NCI-H128 (cell line): ENCODE results near the gene GPR157.
"Not testable (repeated sequence)": the region's sequence is repeated elsewhere in the genome, so short reads cannot be mapped to it uniquely, and the experiment has no call there.

ENCODE experiments used
- DNase-seq: peaks from one replicate; lab custom pipeline; 2025; ENCODE audit not compliant: unreplicated experiment; lab: John Stamatoyannopoulos, UW

GPR157 gene

DNA sequence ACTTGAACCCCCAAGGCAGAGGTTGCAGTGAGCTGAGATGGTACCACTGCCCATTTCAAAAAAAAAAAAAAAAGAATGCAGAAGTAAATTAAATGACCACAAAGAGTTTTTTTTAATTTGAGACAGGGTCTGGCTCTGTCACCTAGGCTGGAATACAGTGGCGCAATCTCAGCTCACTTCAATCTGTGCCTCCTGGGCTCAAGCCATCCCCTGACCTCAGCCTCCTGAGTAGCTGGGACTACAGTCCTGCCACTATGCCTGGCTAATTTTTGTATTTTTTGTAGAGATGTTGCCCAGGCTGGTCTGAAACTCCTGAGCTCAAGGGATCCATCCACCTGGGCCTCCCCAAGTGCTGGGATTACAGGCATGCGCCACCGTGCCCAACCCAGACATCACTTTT, 20.2 kb upstream of the GPR157 start:
- no peak for DNase-seq

GRCh38 chr1:9146156-9146555, 17.3 kb upstream of the GPR157 start:
- no peak for DNase-seq

DNA sequence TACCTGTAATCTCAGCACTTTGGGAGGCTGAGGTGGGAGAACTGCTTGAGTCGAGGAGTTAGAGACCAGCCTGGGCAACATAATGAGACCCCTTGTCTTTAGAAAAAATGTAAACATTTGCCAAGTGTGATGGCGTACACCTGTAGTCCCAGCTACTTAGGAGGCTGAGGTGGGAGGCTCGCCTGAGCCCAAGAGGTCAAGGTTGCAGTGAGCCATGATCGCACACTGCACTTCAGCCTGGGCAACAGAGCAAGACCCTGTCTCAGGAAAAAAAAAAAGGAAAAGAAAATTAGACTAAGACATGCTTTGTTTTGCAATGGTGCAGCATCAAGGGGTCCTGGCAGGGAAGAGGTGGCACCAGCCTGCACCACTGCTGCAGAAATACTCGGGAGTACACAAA, 16.8 kb upstream of the GPR157 start:
- no peak for DNase-seq

DNA sequence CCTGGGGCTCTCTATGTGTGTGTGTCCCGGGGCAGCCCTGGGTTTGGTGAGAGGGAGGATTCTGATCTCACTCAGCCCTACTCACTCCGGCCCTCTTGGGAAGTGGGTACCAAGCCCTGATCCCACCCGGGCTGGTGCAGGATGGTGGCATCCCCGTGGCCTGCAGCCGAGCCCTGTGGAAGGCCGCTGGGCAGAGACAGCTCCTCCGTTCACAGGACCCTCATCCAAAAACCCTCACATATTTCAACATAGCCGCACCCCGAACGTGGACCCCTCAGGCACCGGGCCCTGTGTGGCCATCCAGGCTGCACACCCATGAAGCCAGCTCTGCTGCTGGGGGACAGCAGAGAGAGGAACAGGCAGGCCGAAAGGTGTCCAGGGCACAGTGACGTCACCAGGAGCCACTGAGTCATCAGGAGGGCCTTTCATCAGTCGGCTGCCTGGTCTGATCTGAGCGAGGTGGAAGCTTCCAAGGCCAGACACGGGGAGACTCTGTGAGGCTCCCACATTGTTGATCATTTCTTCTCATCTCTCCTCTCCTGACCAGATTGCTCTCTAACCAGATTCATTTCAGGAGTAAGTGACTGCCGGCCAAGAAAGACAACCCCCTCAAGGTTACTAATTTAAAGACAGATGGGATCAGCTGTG, 16.2 kb upstream of the GPR157 start:
- DNase-seq, result no peak

- DNase-seq, result not testable (repeated sequence)
These were observed 15.6 kb upstream of the GPR157 start for GRCh38 chr1:9144494-9144893.

DNA sequence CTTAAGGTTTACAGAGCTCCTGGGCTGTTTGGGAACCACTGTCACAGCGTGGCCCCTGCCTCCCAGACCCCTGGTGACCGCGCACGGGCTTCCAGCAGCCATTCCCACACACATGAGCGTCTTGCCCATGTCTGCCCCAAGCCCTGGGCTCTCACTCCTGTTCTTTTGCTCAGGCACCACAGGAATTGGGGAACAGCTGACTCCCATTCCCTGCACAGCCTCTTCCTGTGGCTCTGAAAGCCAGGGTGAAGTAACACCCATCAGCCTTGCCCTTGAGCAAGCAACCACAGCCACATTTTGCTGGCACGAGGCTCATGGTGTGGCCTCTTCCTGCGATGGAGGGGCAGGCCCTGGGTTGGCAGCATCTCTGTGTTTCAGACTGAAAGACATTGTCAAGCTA, 14.3 kb upstream of the GPR157 start:
- no peak for DNase-seq

GRCh38 chr1:9139930-9140329, 11.0 kb upstream of the GPR157 start:
- no peak for DNase-seq

GRCh38 chr1:9136932-9137331, 8.0 kb upstream of the GPR157 start:
- DNase-seq, result no peak

- no peak for DNase-seq
These were observed 6.4 kb upstream of the GPR157 start for GRCh38 chr1:9135073-9135836.

DNA sequence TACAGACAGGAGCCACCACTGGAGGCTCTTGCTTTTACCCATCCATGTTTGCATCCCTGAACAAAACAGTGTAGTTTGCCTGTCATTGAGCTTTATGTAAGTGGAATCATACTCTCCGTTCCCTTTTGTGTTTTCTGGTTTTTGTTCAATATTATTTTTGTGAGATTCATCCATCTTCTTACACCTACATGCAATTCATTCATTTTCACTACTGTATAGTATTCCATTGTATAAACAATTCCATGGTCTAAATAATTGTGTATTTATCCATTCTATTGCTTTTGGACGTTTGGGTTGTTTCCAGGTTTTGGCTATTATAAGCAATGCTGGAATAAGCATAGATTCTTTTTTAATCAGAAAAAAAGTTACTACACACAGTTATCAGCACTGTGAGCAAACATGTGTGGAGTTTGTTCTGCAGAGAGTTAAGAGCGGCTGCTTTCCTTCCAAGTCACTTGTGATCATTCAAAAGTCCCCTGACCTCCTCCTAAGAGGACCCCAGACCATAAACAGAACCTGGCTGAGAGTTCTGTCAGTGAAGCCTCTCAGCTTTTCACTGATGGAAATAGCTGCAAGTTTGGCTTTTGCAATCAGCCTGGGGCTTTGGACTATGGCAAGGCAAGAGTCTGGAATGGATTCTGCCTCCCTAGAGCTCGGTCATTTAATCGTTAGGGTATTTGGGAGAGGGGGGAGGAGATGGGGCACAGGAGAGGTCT, 5.1 kb upstream of the GPR157 start:
- DNase-seq, result no peak

GRCh38 chr1:9129266-9130041, 552 bp upstream of the GPR157 start:
- no peak for DNase-seq

DNA sequence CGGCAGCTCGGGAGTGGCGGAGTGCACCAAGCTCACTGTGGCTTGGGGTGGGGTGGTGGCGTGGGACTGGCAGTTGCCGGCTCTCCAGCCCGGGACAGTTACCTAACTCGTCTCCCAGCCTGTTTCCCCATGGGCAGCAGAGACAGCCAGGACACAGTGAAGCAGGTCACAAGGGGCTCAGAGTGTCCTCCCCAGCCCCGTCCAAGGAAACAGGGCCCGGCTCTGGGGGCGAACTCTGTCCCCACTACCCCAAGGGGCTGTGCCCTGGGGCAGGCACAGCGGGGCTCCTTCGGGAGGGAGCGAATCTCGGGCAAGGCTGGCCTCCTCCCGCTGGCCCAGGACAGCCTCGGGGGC, 759 bp downstream of the GPR157 start:
- DNase-seq, result no peak

DNA sequence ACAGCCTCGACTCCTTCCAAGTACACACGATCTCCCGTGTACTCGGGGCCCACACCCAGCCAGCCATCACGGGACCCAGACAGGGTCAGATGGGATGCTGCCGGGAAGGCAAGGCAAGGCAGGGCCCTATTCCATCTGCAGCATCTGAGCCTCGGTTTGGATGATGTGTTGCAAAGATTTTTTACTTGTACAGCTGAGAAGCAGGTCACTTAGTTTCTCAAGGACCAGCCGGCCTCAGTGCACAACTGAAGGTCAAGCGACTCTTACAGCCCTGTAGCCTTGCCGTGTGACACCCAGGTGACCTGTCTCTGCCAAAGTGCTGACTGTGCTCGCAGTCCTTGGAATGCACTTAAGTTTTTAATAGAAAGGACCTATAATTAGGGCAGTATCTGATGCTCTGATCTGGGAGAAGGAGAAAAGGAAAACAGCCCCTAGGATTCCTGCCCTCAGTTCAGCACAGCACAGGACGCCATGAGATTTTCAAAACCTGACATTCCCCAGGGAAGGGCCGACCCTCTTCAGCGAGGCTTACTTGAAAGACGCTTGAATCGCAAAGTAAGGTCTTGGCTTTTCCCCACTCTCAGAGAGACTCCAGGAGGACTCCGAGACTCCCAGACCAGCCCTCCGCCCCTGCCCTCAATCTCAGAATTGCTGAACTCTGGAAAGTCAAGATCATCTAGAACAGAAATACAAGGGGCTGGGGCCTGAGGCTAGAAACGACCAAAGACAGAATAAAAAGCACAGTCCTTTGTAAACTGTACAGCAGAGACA, 1.3 kb downstream of the GPR157 start:
- DNase-seq, result no peak

DNA sequence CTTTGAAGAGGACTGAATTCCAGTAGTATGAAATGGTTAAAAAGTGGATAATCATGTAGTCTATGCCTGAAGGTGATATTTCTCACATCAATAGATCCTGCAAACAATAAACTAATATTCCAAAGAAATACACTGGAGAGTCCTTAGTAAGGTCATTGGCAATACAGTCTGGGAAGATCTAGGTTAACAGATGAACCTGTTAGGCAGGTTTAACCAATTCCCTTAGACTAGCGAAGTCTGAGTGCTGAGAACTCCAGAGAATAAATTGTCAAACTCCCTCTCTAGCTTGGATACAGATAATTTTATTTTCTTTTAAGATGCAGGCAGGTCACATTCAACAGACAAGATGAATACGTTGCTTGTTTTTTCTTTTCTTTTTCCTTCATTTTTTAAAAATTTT, 2.4 kb downstream of the GPR157 start:
- no peak for DNase-seq

DNA sequence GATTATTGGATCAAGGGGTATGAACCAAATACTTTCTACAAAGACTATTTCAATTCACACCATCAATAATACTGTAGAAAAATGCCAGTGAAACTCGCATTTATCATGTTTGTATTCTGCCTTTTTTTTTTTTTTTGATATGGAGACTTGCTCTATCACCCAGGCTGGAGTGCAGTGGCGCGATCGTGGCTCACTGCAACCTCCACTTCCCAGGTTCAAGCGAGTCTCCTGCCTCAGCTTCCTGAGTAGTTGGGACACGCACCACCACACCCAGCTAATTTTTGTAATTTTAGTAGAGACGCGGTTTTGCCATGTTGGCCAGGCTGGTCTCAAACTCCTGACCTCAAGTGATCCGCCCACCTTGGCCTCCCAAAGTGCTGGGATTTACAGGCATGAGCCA, 3.1 kb downstream of the GPR157 start:
- not testable (repeated sequence) for DNase-seq

DNA sequence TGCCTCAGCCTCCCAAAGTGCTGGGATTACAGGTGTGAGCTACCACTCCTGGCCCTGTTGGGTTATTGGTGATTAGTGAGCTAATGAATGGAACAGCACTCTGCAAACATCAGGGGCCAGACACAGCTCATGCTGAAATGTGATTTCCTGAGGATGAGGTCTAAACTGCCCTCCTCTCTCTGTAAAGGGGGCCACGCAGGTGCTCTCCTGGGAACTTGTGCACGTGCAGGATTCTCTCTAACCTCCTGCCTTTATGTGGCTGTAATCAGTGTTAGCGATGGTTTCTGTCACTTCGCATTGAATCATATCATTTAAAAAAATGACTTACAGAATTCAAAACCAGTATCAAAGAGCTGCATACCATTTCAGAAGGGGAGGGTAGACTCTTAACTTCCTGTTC, 3.6 kb downstream of the GPR157 start:
- DNase-seq, result no peak

- not testable (repeated sequence) for DNase-seq
These were observed 4.5 kb downstream of the GPR157 start for GRCh38 chr1:9124389-9124788.

DNA sequence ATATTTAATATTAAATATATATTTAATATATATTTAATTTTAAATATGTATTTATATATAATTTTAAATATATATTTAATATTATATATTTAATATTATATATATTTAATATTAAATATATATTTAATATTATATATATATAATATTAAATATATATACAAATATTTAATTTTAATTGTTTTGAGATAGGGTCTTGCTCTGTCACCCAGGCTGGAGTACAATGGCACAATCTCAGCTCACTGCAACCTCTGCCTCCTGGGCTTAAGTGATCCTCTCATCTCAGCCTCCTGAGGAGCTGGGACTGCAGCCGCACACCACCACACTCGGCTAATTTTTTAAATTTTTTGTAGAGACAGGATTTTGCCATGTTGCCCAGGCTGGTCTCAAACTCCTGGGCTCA, 5.2 kb downstream of the GPR157 start:
- not testable (repeated sequence) for DNase-seq

DNA sequence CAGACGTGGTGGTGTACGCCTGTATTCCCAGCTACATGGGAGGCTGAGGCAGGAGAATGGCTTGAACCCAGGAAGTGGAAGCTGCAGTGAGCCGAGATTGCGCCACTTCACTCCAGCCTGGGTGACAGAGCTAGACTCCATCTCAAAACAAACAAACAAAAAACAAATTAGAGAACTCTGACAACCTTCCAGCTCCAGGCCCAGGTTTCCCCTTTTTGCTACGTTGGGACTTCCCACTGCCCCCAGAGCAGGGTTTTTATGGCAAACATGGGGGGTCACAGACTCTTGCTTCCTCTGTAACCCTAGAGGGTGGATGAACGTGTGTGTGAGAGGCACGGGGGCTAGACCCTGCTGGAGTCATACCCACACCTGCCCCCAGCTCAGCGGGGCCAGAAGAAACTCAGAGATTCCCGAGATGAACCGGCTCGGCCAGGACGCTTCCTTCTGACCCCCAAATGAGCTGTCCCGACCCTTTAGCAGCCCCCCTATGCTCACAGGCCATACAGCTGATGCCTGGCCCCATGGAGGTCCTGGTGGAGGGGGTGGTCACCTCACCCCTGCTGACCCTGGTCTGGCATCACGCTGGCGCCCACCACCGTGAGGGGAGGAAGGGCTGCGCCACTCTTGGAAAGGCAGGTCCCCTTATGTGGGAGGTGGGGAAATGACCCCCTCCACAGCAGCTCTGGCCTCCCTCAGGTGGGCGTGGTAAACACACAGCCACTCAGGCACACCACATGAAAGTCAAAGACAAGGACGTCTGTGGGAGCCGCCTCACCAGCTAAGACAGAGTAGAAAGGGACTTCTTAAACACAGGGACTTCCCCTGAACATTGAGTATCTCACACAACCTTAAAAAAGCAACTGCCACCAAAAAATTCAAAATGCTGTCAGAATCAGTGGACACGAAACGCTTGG, 7.1 kb downstream of the GPR157 start:
- no peak for DNase-seq
